HCT116 (cell line): ENCODE results near the gene TEX48. TPM values are rescaled to one million over a fixed set of nuclear protein-coding genes. Genes with fewer than 3 reads are reported as not detected.

Experiments
- ATAC-seq: fragments of 200-7000 bp; cut with Tn5 transposase; 2 replicates; pipeline ENCODE4 v1.9.1; 2020; ENCODE audit warnings: mild to moderate bottlenecking, moderate library complexity
- BruUV-seq: library from RNA; stranded (reverse); fragments of 400-500 nt; replicated peaks from 2 replicates; lab custom pipeline; 2021; lab: Mats Ljungman, UMichigan
- CTCF ChIA-PET: fragments of 300-600 bp; sonication (Branson Sonifier 250); formaldehyde crosslinking; loops from one replicate; lab custom pipeline; 2021; ENCODE audit warnings: antibody characterized with exemption; lab: Charles Lee
- POLR2A ChIA-PET: fragments of 300-600, 350-600 bp; sonication (Branson Sonifier 250); formaldehyde crosslinking; loops from one replicate; lab custom pipeline; 2021; ENCODE audit warnings: antibody characterized with exemption; lab: Charles Lee
- RAD21 ChIA-PET, 2 experiments: fragments of 300-600 bp; sonication (Branson Sonifier 250); formaldehyde crosslinking; loops; one replicate each; lab custom pipeline; 2023; ENCODE audit warnings: low total read pairs in 2 of 2; ENCODE audit not compliant: uncharacterized antibody in 2 of 2, unreplicated experiment in 2 of 2, low non-redundant PET in 1 of 2; lab: Charles Lee
- DNase-seq: peaks from one replicate; pipeline ENCODE4 v3.0.0-alpha.2; 2010; ENCODE audit warnings: low read depth, low spot score
- H2AFZ ChIP-seq: fragments of 200-600 bp; shearing (Covaris generic), sonication (generic); 2 replicates; pipeline ENCODE4 v1.6.1; 2017; ENCODE audit warnings: low read depth, mixed run types, mixed read lengths, antibody characterized with exemption, low read length; ENCODE audit not compliant: poor library complexity, severe bottlenecking
- H3K27ac ChIP-seq: 2 replicates; pipeline ENCODE4 v1.5.1; 2012; ENCODE audit warnings: low read depth, low read length
- H3K27me3 ChIP-seq: fragments of 200-600 bp; sonication (generic); 2 replicates; pipeline ENCODE4 v1.6.1; 2016; ENCODE audit warnings: mixed run types, low read length, mixed read lengths; ENCODE audit not compliant: insufficient read depth
- H3K36me3 ChIP-seq, 2 experiments: fragments of 200-500 bp in 1 of 2; fragments of 200-600 bp in 1 of 2; sonication (Bioruptor generic) in 1 of 2; sonication (generic) in 1 of 2; 2 replicates each; pipeline versions ENCODE4 v1.5.1 to v1.6.1; 2014 to 2016; ENCODE audit warnings: low read length in 2 of 2, inconsistent platforms in 1 of 2, mixed read lengths in 1 of 2, mixed run types in 1 of 2; ENCODE audit not compliant: insufficient read depth in 2 of 2, control insufficient read depth in 1 of 2
- H3K4me1 ChIP-seq, 2 experiments: fragments of 200-600 bp in 1 of 2; sonication (generic) in 1 of 2; 2 replicates each; pipeline versions ENCODE4 v1.5.1 to v1.6.1; 2012 to 2017; ENCODE audit warnings: low read length in 2 of 2, inconsistent platforms in 1 of 2, mild to moderate bottlenecking in 1 of 2, mixed read lengths in 1 of 2, mixed run types in 1 of 2, moderate library complexity in 1 of 2; ENCODE audit not compliant: insufficient read depth in 2 of 2, control insufficient read depth in 1 of 2
- H3K4me2 ChIP-seq: fragments of 200-600 bp; sonication (generic); 2 replicates; pipeline ENCODE4 v1.6.1; 2017; ENCODE audit warnings: mixed run types, low read length, mixed read lengths
- H3K4me3 ChIP-seq, 2 experiments: fragments of 200-600 bp in 1 of 2; sonication (generic) in 1 of 2; replicated peaks in 1 of 2; 2 replicates each; pipeline ENCODE4 v1.5.1; 2011 to 2016; ENCODE audit warnings: low read length in 2 of 2, control low read depth in 1 of 2, low read depth in 1 of 2, mild to moderate bottlenecking in 1 of 2, mixed read lengths in 1 of 2, mixed run types in 1 of 2
- H3K79me2 ChIP-seq: fragments of 200-600 bp; sonication (generic); 2 replicates; pipeline ENCODE4 v1.6.1; 2017; ENCODE audit warnings: mild to moderate bottlenecking, mixed run types, low read length, moderate library complexity, mixed read lengths; ENCODE audit not compliant: insufficient read depth
- H3K9ac ChIP-seq: fragments of 200-600 bp; sonication (generic); 2 replicates; pipeline ENCODE4 v1.6.1; 2016; ENCODE audit warnings: low read length, mixed read lengths
- H3K9me2 ChIP-seq: fragments of 200-600 bp; sonication (generic), shearing (Covaris generic); 2 replicates; pipeline ENCODE4 v1.6.1; 2017; ENCODE audit warnings: mixed run types, mild to moderate bottlenecking, moderate library complexity; ENCODE audit not compliant: insufficient read depth
- H3K9me3 ChIP-seq, 2 experiments: fragments of 200-500 bp in 1 of 2; fragments of 200-600 bp in 1 of 2; sonication (Bioruptor generic) in 1 of 2; sonication (generic) in 1 of 2; 2 replicates each; pipeline ENCODE4 v1.6.1; 2014 to 2017; ENCODE audit warnings: low read length in 2 of 2, mixed read lengths in 2 of 2, inconsistent platforms in 1 of 2, low read depth in 1 of 2, mild to moderate bottlenecking in 1 of 2, mixed run types in 1 of 2, moderate library complexity in 1 of 2; ENCODE audit not compliant: control insufficient read depth in 1 of 2, insufficient read depth in 1 of 2
- H4K20me1 ChIP-seq: fragments of 200-600 bp; sonication (generic), shearing (Covaris generic); 2 replicates; pipeline ENCODE4 v1.6.1; 2017; ENCODE audit warnings: mixed run types, mild to moderate bottlenecking, moderate library complexity; ENCODE audit not compliant: insufficient read depth
- CBX3 ChIP-seq: IDR thresholded peaks from 2 replicates; pipeline ENCODE4 v1.6.1; 2012; ENCODE audit warnings: low read depth
- CEBPB ChIP-seq: IDR thresholded peaks from 2 replicates; pipeline ENCODE4 v1.6.1; 2012; ENCODE audit warnings: low read depth
- EGR1 ChIP-seq: IDR thresholded peaks from 2 replicates; pipeline ENCODE4 v1.6.1; 2012; ENCODE audit warnings: low read depth
- ELF1 ChIP-seq: IDR thresholded peaks from 2 replicates; pipeline ENCODE4 v1.6.1; 2012; ENCODE audit warnings: low read depth, borderline replicate concordance
- EZH2 ChIP-seq: fragments of 200-600 bp; sonication (generic); IDR thresholded peaks from 2 replicates; pipeline ENCODE4 v1.6.1; 2017; ENCODE audit warnings: antibody characterized with exemption, mixed run types
- EZH2phosphoT487 ChIP-seq: fragments of 200-600 bp; IDR thresholded peaks from 2 replicates; pipeline ENCODE4 v1.6.1; 2018; ENCODE audit warnings: antibody characterized with exemption, borderline replicate concordance
- FOSL1 ChIP-seq: IDR thresholded peaks from 2 replicates; pipeline ENCODE4 v1.6.1; 2012; ENCODE audit warnings: low read depth
- JUND ChIP-seq: IDR thresholded peaks from 2 replicates; pipeline ENCODE4 v1.6.1; 2012
- POLR2A ChIP-seq: IDR thresholded peaks from 2 replicates; pipeline ENCODE4 v1.7.0; 2011; ENCODE audit warnings: borderline replicate concordance; ENCODE audit not compliant: insufficient read depth, insufficient read length; ENCODE audit errors: extremely low read depth
- POLR2AphosphoS5 ChIP-seq: IDR thresholded peaks from 2 replicates; pipeline ENCODE4 v1.6.1; 2011; ENCODE audit warnings: mild to moderate bottlenecking, low read depth, low read length, moderate library complexity
- RAD21 ChIP-seq: IDR thresholded peaks from 2 replicates; pipeline ENCODE4 v1.6.1; 2012; ENCODE audit warnings: low read depth, mild to moderate bottlenecking
- SIN3A ChIP-seq: IDR thresholded peaks from 2 replicates; pipeline ENCODE4 v1.6.1; 2012; ENCODE audit warnings: low read depth
- SP1 ChIP-seq: IDR thresholded peaks from 2 replicates; pipeline ENCODE4 v1.6.1; 2012; ENCODE audit warnings: low read depth
- SRF ChIP-seq: IDR thresholded peaks from 2 replicates; pipeline ENCODE4 v1.6.1; 2012; ENCODE audit warnings: low read depth
- TCF7L2 ChIP-seq: IDR thresholded peaks from 2 replicates; pipeline ENCODE4 v1.7.0; 2011; ENCODE audit warnings: borderline replicate concordance, inconsistent platforms; ENCODE audit not compliant: insufficient read depth, insufficient read length; ENCODE audit errors: extremely low read depth
- YY1 ChIP-seq: IDR thresholded peaks from 2 replicates; pipeline ENCODE4 v1.6.1; 2011; ENCODE audit warnings: low read length, low read depth, moderate library complexity, mild to moderate bottlenecking; ENCODE audit not compliant: insufficient replicate concordance; ENCODE audit errors: extremely low read depth
- ZFX ChIP-seq: fragments of 450-650 bp; IDR thresholded peaks from 2 replicates; pipeline ENCODE4 v1.6.1; 2017
- ZNF274 ChIP-seq: fragments of 200-500 bp; sonication (Bioruptor generic); IDR thresholded peaks from 2 replicates; pipeline ENCODE4 v1.6.1; 2014; ENCODE audit warnings: mild to moderate bottlenecking, low read depth, low read length, inconsistent platforms
- intact Hi-C: fragments of 100-400 bp; cut with micrococcal nuclease; formaldehyde crosslinking; loops from 2 replicates; pipeline ENCODE4 v1.10.0; 2022
- total RNA-seq: library from RNA; stranded (reverse); gene quantifications from one replicate; pipeline ENCODE4 v1.2.1, GENCODE V29; 2021; ENCODE audit not compliant: unreplicated experiment
- TF ChIP-seq, protein P1 (sequence below): IDR thresholded peaks from 2 replicates; pipeline ENCODE4 v1.6.1; 2011; ENCODE audit warnings: mild to moderate bottlenecking, low read length, moderate library complexity; ENCODE audit not compliant: insufficient replicate concordance; ENCODE audit errors: extremely low read depth
- TF ChIP-seq, protein P2 (sequence below), 3 experiments: fragments of 200-600 bp in 1 of 3; sonication (generic) in 1 of 3; IDR thresholded peaks in 2 of 3; conservative IDR thresholded peaks in 1 of 3; 2 replicates each; pipeline ENCODE4 v1.5.1; 2012 to 2017; ENCODE audit warnings: low read depth in 2 of 3, low read length in 2 of 3, antibody characterized with exemption in 1 of 3, borderline replicate concordance in 1 of 3, control low read depth in 1 of 3, mild to moderate bottlenecking in 1 of 3, mixed read lengths in 1 of 3, mixed run types in 1 of 3, moderate library complexity in 1 of 3; ENCODE audit not compliant: insufficient read depth in 1 of 3

TEX48 gene
- total RNA-seq, 1 experiment from 2014 or later, result not detected

GRCh38 chr9:114678795-114679194 lies 3.2 kb downstream of the TEX48 start:
- no peaks in the 10 kb centered on the region for H3K36me3 ChIP-seq
- no peaks in the 10 kb centered on the region for H3K27me3 ChIP-seq
- H4K20me1 ChIP-seq, result no peaks in the 10 kb centered on the region
- H2AFZ ChIP-seq, result no peak overlapping the region
- no peak overlapping the region for H3K9ac ChIP-seq
- H3K27ac ChIP-seq, result no peak overlapping the region
- intact Hi-C loops, result no loop called here
- BruUV-seq, result no TSS peak
- no peak overlapping the region for H3K4me3 ChIP-seq
- DNase-seq (no peak), ATAC-seq (no peak)
- H3K79me2 ChIP-seq, result no peaks in the 10 kb centered on the region
- TF ChIP-seq CEBPB (no peak), SP1 (no peak), SRF (no peak)
- POLR2A ChIA-PET, result no interaction called here
- peaks cover 13 to 31% of the 10 kb centered on the region in 2 experiments; a peak in 3 of 4 replicates for H3K4me1 ChIP-seq
- RAD21 ChIA-PET, result no interaction called here
- no peak overlapping the region for H3K4me2 ChIP-seq
- H3K9me2 ChIP-seq, result no peaks in the 10 kb centered on the region
- no peaks in the 10 kb centered on the region for H3K9me3 ChIP-seq
- CTCF ChIA-PET, result interaction anchor here (1.0 to 7.8 kb wide), 3 partner anchors 231 to 336 kb away, joined by 3 to 132 read pairs (median 5); no protein-coding TSS in a partner anchor

GRCh38 chr9:114678130-114678529 lies 3.9 kb downstream of the TEX48 start:
- ChIA-PET POLR2A (no interaction called here), CTCF (interaction anchor here (1.0 to 7.8 kb wide), 2 partner anchors 232 to 336 kb away, joined by 3 to 132 read pairs; no protein-coding TSS in a partner anchor), RAD21 (no interaction called here)
- Histone ChIP-seq H3K79me2 (no peaks in the 10 kb centered on the region), H3K27me3 (no peaks in the 10 kb centered on the region), H3K9ac (no peak overlapping the region), H3K36me3 (no peaks in the 10 kb centered on the region), H2AFZ (no peak overlapping the region), H3K27ac (no peak overlapping the region), H3K4me2 (no peak overlapping the region), H3K4me1 (peaks cover 13 to 31% of the 10 kb centered on the region in 2 experiments; a peak in 3 of 4 replicates), H4K20me1 (no peaks in the 10 kb centered on the region), H3K4me3 (no peak overlapping the region), H3K9me3 (no peaks in the 10 kb centered on the region), H3K9me2 (no peaks in the 10 kb centered on the region)
- DNase-seq (no peak), ATAC-seq (no peak)
- no peak for TF ChIP-seq ZNF274
- TF ChIP-seq, protein P1, sequence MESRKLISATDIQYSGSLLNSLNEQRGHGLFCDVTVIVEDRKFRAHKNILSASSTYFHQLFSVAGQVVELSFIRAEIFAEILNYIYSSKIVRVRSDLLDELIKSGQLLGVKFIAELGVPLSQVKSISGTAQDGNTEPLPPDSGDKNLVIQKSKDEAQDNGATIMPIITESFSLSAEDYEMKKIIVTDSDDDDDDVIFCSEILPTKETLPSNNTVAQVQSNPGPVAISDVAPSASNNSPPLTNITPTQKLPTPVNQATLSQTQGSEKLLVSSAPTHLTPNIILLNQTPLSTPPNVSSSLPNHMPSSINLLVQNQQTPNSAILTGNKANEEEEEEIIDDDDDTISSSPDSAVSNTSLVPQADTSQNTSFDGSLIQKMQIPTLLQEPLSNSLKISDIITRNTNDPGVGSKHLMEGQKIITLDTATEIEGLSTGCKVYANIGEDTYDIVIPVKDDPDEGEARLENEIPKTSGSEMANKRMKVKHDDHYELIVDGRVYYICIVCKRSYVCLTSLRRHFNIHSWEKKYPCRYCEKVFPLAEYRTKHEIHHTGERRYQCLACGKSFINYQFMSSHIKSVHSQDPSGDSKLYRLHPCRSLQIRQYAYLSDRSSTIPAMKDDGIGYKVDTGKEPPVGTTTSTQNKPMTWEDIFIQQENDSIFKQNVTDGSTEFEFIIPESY, result no peak
- TF ChIP-seq, protein P2, sequence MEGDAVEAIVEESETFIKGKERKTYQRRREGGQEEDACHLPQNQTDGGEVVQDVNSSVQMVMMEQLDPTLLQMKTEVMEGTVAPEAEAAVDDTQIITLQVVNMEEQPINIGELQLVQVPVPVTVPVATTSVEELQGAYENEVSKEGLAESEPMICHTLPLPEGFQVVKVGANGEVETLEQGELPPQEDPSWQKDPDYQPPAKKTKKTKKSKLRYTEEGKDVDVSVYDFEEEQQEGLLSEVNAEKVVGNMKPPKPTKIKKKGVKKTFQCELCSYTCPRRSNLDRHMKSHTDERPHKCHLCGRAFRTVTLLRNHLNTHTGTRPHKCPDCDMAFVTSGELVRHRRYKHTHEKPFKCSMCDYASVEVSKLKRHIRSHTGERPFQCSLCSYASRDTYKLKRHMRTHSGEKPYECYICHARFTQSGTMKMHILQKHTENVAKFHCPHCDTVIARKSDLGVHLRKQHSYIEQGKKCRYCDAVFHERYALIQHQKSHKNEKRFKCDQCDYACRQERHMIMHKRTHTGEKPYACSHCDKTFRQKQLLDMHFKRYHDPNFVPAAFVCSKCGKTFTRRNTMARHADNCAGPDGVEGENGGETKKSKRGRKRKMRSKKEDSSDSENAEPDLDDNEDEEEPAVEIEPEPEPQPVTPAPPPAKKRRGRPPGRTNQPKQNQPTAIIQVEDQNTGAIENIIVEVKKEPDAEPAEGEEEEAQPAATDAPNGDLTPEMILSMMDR (IDR thresholded peaks at IDR 0.05 in 2 of 3, conservative IDR thresholded peaks at IDR 0.05 in 1 of 3; ENCODE audit: borderline replicate concordance in 1 of 3, insufficient read depth in 1 of 3, low read depth in 2 of 3, low read length in 2 of 3), result no peak
- no peak for TF ChIP-seq FOSL1
- no peak for TF ChIP-seq ZFX
- no peak for TF ChIP-seq CBX3
- TF ChIP-seq RAD21, result no peak
- TF ChIP-seq EZH2phosphoT487, result no peak
- no peak for TF ChIP-seq POLR2AphosphoS5
- TF ChIP-seq POLR2A, result no peak
- TF ChIP-seq SIN3A, result no peak
- TF ChIP-seq ELF1, result no peak
- no peak for TF ChIP-seq TCF7L2
- TF ChIP-seq EZH2, result no peak
- no peak for TF ChIP-seq YY1
- no peak for TF ChIP-seq EGR1
- TF ChIP-seq JUND, result no peak
- no TSS peak for BruUV-seq
- intact Hi-C loops, result no loop called here
